Activated naive CD8-positive, alpha-beta T cell treated with anti-CD3 and anti-CD28 coated beads, Interleukin-2, amount 50 U/mL, for 24 hours (primary cell): Measurements from ENCODE around the gene CREG2.
A peak's percentile ranks its signal among the peaks of the same experiment; 100 is the strongest.

Source experiments
- ATAC-seq: fragments of 150-1000 bp; cut with Tn5 transposase; one replicate; pipeline ENCODE4 v1.10.0; 2021
- DNase-seq: peaks from one replicate; pipeline ENCODE4 v3.0.0; 2021
- H3K27ac Mint-ChIP-seq: one replicate; pipeline ENCODE4 v1.8.0; 2021; ENCODE audit warnings: mild to moderate bottlenecking, mixed read lengths
- H3K27me3 Mint-ChIP-seq: one replicate; pipeline ENCODE4 v1.8.0; 2021; ENCODE audit warnings: mixed read lengths
- H3K36me3 Mint-ChIP-seq: one replicate; pipeline ENCODE4 v1.8.0; 2021; ENCODE audit warnings: low read depth, mixed read lengths
- H3K4me1 Mint-ChIP-seq: one replicate; pipeline ENCODE4 v1.8.0; 2021; ENCODE audit warnings: mixed read lengths
- H3K4me3 Mint-ChIP-seq: one replicate; pipeline ENCODE4 v1.8.0; 2021; ENCODE audit warnings: mild to moderate bottlenecking, moderate library complexity, mixed read lengths
- H3K9me3 Mint-ChIP-seq: one replicate; pipeline ENCODE4 v1.8.0; 2021; ENCODE audit warnings: mixed read lengths

CREG2 gene

DNA sequence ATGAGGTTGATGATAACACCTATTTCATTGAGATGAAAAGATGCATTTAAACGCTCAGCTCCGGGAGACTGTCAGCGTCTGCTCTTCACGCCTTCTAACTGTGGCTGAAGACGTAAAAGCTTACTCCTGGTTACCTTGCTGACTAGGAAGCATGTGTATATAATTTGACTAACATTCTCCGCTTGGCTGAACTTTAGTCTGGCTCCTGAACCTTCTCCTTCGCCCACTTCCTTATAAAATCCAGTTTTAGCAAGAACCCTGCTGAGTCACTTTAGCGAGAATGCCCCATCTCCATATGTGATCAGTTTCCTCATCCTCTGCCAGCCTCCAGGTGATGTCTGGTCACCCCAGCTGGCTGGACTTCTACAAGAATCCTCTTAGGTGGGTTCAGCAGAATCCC lies 12.7 kb upstream of the CREG2 start:
- Mint-ChIP-seq H3K36me3 (no peaks in the 10 kb centered on the region), H3K9me3 (no peaks in the 10 kb centered on the region), H3K4me1 (peaks cover 34% of the 10 kb centered on the region), H3K27ac (no peak overlapping the region), H3K27me3 (peaks cover 23% of the 10 kb centered on the region), H3K4me3 (no peak overlapping the region)
- ATAC-seq (no peak), DNase-seq (no peak)

DNA sequence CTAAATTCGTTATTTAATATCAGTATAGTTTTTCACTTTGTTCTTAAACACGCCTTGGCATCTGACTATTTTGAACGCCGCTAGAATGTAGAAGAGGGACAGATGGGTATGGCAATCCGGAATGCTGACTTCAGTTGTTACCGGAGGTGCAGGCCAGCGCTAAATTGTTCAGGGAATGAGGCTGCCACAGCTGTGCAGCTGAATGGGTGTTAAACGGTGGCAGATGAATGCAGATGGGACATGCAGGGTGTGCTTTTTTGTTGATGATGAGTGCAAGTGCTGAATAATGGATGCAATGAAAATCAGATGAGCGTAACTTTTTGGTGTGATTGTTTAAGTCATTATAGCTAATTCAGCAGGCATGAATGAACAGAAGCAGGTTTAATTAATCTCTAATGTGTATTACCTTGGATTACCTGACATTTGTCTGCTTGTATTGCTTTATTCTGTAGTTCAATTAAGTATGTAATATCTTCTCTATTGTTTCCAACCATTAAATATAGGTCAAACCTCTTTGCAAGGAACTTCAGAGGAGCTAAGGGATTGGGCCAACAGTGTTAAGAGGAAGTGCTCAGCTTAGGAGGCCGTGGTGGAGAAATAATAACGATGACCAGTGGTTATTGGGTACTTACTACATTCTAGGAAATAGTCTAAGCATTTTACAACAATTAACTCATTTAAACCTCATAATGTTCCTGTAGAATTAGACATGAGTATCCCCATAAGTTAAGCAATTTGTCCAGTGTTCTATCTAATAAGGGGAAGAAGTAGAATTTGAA lies 11.9 kb upstream of the CREG2 start:
- no peak overlapping the region for H3K4me3 Mint-ChIP-seq
- no peak for DNase-seq
- no peaks in the 10 kb centered on the region for H3K9me3 Mint-ChIP-seq
- H3K27me3 Mint-ChIP-seq: peaks cover 25% of the 10 kb centered on the region
- ATAC-seq: no peak
- H3K36me3 Mint-ChIP-seq: no peaks in the 10 kb centered on the region
- H3K27ac Mint-ChIP-seq: no peak overlapping the region
- peaks cover 34% of the 10 kb centered on the region for H3K4me1 Mint-ChIP-seq

DNA sequence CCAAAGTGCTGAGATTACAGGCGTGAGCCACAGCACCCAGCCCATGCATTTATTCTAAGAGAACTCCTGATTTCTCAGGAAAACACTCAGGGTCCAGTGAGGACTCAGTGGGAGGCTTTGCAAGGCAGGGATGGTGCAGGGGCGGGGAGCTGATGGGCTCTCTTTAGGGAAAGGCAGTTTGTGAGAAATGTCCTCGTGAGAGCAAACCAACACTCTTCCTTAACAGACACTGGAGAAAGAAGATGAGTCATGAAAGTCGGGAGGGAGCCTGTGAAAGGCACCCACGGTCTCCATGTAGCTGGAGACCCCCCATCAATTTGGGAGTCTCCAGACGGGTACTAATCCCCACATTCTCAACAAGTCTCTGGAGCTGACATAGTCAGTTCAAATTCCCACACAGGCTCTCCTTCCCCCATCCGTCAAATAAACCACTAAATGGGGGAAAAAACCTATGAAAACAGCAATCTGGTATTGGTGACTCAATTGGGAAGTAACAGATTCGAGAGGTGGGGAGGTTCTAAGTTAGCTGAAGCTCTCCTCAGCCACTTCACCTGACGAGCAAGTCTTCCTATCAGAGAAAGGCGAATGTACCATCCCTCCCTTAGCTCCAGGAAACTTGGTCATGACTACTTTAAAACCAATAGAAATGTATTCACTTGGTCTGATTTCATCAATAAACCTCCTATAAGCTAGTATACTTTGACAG lies 11.0 kb upstream of the CREG2 start:
- Mint-ChIP-seq H3K27me3 (peaks cover 25% of the 10 kb centered on the region), H3K27ac (no peak overlapping the region), H3K4me1 (peaks cover 34% of the 10 kb centered on the region), H3K36me3 (no peaks in the 10 kb centered on the region), H3K9me3 (no peaks in the 10 kb centered on the region), H3K4me3 (no peak overlapping the region)
- ATAC-seq (no peak), DNase-seq (no peak)

DNA sequence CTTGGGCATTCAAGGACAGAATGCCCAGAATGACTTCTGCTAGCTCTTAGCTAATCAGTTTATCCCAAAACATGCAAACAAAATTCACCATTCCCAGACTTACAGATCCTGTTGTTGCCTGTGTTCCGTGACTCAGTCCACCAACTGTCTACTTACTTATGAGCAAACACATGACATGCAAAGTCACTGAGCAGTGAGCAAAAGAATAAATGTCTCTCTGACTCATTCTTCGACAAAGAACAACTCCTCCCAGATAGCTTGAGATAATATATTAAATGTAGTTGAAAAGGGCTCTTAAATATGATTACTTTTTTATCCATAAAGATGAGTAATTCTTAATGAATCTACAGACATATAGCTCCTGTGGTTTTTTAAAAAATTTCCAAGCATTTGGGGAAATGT lies 9.0 kb upstream of the CREG2 start:
- H3K27me3 Mint-ChIP-seq: peaks cover 23% of the 10 kb centered on the region
- ATAC-seq (no peak), DNase-seq (no peak)
- no peaks in the 10 kb centered on the region for H3K9me3 Mint-ChIP-seq
- H3K36me3 Mint-ChIP-seq: no peaks in the 10 kb centered on the region
- H3K4me1 Mint-ChIP-seq: peaks cover 21% of the 10 kb centered on the region
- H3K27ac Mint-ChIP-seq: no peak overlapping the region
- H3K4me3 Mint-ChIP-seq: no peak overlapping the region

DNA sequence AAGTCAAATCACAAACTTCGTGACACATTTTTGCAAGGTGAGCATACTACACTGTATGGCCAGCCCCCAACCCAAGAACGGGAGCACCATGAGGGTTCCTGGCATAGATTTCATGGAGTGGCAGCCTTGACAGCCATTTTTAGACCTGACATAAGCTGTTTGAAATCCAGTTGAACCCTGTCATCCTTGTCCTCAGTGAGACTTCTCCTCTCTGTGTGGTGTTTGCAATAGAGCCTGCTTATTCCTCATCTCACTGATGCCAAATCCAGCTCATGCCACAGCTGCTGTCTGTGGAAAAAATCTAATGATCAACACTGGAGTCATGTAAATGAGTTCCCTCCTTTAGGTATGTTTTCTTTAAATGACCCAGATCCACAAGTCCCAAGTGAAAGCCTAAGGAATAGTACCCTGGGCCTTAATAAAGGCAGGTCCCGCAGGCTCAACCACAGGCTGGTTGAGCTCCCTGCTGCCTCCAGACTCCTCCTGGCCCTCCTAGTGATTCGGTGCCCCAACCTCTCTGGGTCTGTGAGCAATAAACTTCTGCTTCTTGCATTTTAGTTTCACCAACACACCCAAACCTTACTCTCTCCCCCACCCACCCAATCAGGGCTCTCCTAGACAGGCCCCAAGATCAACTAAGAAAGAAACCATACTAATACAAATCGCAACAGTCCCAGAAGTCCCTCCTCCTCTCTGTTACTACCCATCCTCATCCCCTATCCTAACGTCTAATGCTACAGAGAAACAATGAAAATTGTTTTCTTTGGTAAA lies 8.4 kb upstream of the CREG2 start:
- H3K27ac Mint-ChIP-seq: no peak overlapping the region
- DNase-seq (no peak), ATAC-seq (no peak)
- H3K9me3 Mint-ChIP-seq: no peaks in the 10 kb centered on the region
- peaks cover 20% of the 10 kb centered on the region for H3K4me1 Mint-ChIP-seq
- peaks cover 23% of the 10 kb centered on the region for H3K27me3 Mint-ChIP-seq
- H3K4me3 Mint-ChIP-seq: no peak overlapping the region
- no peaks in the 10 kb centered on the region for H3K36me3 Mint-ChIP-seq

DNA sequence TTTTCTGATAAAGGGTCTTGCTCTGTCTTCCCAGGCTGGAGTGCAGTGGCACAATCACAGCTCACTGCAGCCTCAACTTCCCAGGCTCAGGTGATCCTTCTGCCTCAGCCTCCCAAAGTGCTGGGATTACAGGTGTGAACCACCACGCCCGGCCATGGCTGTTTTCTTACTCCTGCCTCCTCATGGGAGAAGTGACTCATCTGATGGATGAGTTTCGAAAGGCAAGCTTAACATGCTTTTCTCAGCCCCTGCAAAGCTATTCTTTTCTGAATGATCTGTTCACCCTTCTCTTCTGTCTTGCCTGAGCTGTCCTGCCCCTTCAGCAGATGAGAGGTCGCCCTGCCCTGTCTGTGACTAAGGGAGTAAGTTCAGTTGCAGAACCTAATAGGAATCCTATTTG lies 929 bp upstream of the CREG2 start:
- Mint-ChIP-seq H3K4me1 (peaks cover 12% of the 10 kb centered on the region), H3K36me3 (no peaks in the 10 kb centered on the region), H3K27ac (no peak overlapping the region), H3K9me3 (no peaks in the 10 kb centered on the region), H3K27me3 (peaks cover 57% of the 10 kb centered on the region), H3K4me3 (peak overlapping the region; percentile 50)
- DNase-seq (no peak), ATAC-seq (no peak)

DNA sequence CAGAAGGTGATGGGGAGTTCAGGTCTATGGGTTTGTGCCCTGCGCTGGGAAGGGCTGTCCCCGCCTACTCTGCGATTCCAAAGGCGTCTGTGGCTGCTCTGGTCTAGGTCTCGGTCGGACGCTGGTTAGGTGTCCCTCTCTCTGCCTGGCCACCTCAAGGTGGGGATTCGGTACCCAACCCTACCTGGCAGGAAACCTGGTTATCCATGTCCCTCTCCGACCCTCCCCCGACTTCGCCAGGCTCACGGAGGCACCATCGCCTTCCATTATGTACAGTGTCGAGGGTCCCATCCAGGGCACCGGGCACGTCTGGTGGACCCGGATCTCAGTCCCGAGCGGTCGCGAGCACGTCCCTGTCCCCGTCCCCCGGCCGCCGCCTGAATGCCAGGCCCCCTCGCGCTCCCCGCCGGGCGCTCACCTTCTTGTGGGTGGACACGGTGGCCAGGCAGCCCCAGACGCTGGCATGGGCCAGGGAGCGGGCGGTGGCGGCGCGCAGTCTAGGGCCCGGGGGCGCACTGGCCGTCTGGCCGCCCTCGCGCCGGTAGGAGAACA lies 628 bp downstream of the CREG2 start:
- no peak for ATAC-seq
- H3K4me3 Mint-ChIP-seq: peak overlapping the region; percentile 36
- H3K27me3 Mint-ChIP-seq: peaks cover 59% of the 10 kb centered on the region

DNA sequence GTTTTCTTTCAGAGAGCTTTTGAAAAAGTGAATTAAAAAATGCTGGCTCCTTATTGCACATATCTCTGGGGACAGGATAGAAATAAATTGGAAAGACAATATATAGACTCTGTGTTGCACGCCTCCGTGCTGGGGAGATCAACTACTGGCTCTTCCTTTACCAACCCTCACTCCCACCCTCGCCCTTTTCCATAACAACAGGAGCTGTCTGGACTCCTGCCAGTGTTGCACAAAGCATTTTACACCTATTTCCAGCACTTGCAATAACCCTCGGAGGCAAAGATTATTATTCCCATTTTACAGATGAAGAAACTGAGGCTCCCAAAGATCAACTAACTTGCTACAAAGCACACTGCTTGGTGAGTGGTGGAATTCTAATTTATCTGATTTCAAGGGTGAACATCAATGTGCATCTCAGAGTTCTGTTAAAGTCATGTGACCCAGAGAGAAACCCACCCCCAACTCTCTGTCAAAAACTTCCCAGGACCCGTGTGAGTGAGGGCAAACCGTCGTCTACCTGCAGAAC lies 4.2 kb downstream of the CREG2 start:
- Mint-ChIP-seq H3K9me3 (no peaks in the 10 kb centered on the region), H3K4me3 (no peak overlapping the region), H3K27me3 (peaks cover 34% of the 10 kb centered on the region), H3K4me1 (peaks cover 8% of the 10 kb centered on the region), H3K27ac (no peak overlapping the region), H3K36me3 (no peaks in the 10 kb centered on the region)
- ATAC-seq: no peak
- no peak for DNase-seq

More for the DNA sequence above, 628 bp downstream of the CREG2 start:
- H3K36me3 Mint-ChIP-seq: no peaks in the 10 kb centered on the region
- peaks cover 12% of the 10 kb centered on the region for H3K4me1 Mint-ChIP-seq
- H3K27ac Mint-ChIP-seq: no peak overlapping the region
- no peaks in the 10 kb centered on the region for H3K9me3 Mint-ChIP-seq
- DNase-seq: no peak

DNA sequence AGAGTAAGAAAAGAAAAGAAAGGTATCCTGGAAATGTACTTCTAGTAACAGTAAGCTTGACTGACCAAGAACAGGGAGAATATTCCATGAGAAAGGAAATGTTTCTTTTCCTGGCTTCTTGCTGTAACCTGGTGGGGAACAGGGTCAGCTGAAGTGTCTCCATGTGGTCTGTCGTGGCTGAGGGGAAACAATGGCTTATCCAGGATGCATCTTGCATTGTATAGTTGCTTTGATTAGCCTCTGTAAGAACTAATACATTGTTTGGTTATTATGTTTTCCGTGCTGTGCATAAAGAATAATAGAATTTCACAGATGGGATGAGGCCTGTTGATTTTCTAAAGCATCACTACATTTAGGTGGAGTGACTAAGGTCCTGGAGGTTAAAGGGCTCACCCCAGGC lies 4.9 kb downstream of the CREG2 start:
- DNase-seq (no peak), ATAC-seq (no peak)
- Mint-ChIP-seq H3K27ac (no peak overlapping the region), H3K27me3 (peaks cover 28% of the 10 kb centered on the region), H3K4me3 (no peak overlapping the region), H3K36me3 (no peaks in the 10 kb centered on the region), H3K4me1 (peaks cover 4% of the 10 kb centered on the region), H3K9me3 (no peaks in the 10 kb centered on the region)

DNA sequence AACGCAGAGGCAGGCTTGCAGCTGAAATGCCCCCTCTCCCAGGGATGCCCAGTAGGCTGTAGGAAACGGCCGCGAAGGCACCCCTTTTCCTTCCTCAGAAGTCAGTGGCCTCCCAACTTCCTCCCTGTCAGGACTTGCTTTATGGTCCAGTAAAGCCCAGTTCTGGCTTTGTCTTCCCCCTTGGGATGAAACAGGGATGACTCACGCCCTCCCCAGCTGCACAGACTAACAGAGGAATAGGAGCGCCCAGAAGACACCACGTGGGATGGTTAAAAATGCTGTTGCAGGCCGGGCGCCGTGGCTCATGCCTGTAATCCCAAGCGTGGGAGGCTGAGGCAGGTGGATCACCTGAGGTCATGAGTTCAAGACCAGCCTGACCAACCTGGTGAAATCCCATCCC lies 6.9 kb downstream of the CREG2 start:
- no peak overlapping the region for H3K4me3 Mint-ChIP-seq
- ATAC-seq (no peak), DNase-seq (no peak)
- H3K27me3 Mint-ChIP-seq: peaks cover 14% of the 10 kb centered on the region
- H3K9me3 Mint-ChIP-seq: no peaks in the 10 kb centered on the region
- H3K27ac Mint-ChIP-seq: no peak overlapping the region
- H3K36me3 Mint-ChIP-seq: no peaks in the 10 kb centered on the region
- no peaks in the 10 kb centered on the region for H3K4me1 Mint-ChIP-seq

DNA sequence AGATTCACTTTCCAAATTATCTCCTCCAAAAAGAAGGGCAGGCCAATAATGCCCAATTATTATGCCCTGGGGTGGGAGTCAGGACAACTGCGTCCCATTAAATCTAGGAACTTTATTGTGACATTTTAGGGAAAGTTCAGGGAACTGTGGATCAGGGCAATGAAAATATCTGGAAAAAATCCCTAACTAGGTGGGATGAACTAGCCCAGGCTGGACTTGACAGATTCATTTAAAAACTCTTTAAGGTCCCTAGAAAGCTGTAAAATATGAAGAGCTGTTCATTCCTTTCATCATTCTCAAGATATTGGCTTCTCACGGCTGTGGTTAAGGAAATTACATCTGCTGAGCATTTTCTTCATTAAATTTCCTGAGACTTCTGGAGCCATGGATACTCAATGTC lies 8.2 kb downstream of the CREG2 start:
- H3K4me1 Mint-ChIP-seq: no peaks in the 10 kb centered on the region
- H3K9me3 Mint-ChIP-seq: no peaks in the 10 kb centered on the region
- DNase-seq (no peak), ATAC-seq (no peak)
- no peak overlapping the region for H3K4me3 Mint-ChIP-seq
- no peak overlapping the region for H3K27ac Mint-ChIP-seq
- peaks cover 6% of the 10 kb centered on the region for H3K27me3 Mint-ChIP-seq
- no peaks in the 10 kb centered on the region for H3K36me3 Mint-ChIP-seq

DNA sequence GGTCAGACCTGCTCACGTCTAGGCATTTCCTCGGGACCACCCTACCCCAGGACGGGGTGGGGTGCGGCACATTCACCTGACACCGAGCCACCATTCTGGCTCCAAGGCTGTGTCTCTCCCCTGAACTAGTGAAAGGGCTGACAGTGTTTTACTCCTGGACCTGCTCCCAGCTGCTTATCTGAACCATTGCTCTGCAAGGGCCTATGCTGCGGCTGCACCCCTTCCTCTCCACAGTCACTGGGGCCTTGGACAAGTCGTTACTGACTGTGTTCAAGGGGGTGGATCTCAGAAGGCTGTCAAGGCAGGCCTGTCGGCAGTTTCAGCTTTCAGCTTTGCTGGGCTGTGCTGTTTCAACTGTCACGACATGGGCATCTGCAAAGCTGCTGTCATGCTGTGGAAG lies 11.7 kb downstream of the CREG2 start:
- H3K9me3 Mint-ChIP-seq: peaks cover 8% of the 10 kb centered on the region
- no peak overlapping the region for H3K4me3 Mint-ChIP-seq
- H3K27me3 Mint-ChIP-seq: no peaks in the 10 kb centered on the region
- H3K36me3 Mint-ChIP-seq: no peaks in the 10 kb centered on the region
- ATAC-seq (no peak), DNase-seq (no peak)
- no peak overlapping the region for H3K27ac Mint-ChIP-seq
- no peaks in the 10 kb centered on the region for H3K4me1 Mint-ChIP-seq

DNA sequence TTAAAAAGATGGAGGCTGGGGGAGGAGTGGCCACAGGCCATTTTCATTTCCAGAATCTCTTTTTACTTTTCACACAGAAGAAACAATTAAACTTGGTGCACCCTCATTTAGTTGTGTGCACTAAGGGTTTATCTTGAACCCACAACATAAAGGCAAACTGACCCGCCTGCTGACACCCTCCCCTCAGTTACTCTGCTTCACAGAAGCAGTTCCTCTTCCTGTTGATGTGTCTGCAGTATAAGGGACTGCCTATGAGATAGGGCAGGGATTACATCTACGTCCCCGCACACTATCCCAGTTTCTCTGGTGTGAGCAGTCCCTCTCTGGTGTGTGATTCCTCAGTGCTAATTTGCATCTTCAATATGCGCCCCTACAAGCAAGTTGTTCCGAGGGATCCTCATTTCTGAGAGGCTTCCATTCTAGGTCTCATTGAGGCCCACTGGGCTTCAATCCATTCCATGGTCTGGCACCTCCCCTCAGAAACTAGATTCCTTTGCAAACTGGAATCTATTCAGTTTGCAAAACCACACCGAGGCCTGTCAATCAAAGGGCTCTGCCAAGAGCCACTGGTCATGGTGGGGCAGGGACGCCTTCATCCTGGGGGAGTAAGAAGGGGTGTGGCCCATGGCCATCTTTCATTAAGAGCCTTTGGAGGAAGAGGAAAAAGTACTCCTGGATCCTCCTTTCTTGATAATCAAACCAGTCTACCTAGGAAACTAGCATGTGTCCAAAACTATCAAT lies 12.3 kb downstream of the CREG2 start:
- no peak overlapping the region for H3K27ac Mint-ChIP-seq
- H3K9me3 Mint-ChIP-seq: peaks cover 8% of the 10 kb centered on the region
- no peaks in the 10 kb centered on the region for H3K36me3 Mint-ChIP-seq
- ATAC-seq (no peak), DNase-seq (no peak)
- H3K4me1 Mint-ChIP-seq: no peaks in the 10 kb centered on the region
- no peak overlapping the region for H3K4me3 Mint-ChIP-seq
- H3K27me3 Mint-ChIP-seq: no peaks in the 10 kb centered on the region

DNA sequence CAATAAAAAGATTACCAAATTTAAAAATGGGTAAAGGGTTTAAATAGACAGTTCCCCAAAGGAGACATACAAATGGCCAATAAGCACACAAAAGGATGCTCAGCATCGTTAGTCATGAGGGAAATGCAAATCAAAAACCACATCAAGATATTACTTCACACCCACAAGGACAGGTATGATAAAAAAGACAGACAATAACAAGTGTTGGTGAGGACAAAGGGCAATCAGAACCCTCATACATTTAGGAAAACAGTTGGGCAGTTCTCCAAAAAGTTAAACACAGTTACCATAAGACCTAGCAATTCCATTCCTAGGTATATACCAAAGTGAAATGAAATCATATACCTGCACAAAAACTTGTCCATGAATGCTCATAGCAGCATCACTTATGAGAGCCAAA lies 14.5 kb downstream of the CREG2 start:
- no peaks in the 10 kb centered on the region for H3K4me1 Mint-ChIP-seq
- no peaks in the 10 kb centered on the region for H3K27me3 Mint-ChIP-seq
- no peak for DNase-seq

More for the DNA sequence above, 14.5 kb downstream of the CREG2 start:
- peaks cover 8% of the 10 kb centered on the region for H3K9me3 Mint-ChIP-seq
- H3K27ac Mint-ChIP-seq: no peak overlapping the region
- no peaks in the 10 kb centered on the region for H3K36me3 Mint-ChIP-seq
- ATAC-seq: no peak
- H3K4me3 Mint-ChIP-seq: no peak overlapping the region
